HEK293 (cell line): ENCODE measurements around the gene CFAP300.

Source experiments
- CTCF ChIA-PET: fragments of 350-600 bp; formaldehyde crosslinking; extraction: SDS; loops from one replicate; lab custom pipeline; 2021; ENCODE audit warnings: antibody characterized with exemption; lab: Yijun Ruan, JAX
- POLR2A ChIA-PET: fragments of 300-600 bp; formaldehyde crosslinking; extraction: SDS; loops from one replicate; lab custom pipeline; 2020; ENCODE audit warnings: antibody characterized with exemption, inconsistent platforms; lab: Yijun Ruan, JAX
- H3K27ac ChIP-seq: fragments of 200-500 bp; sonication (Bioruptor generic); 2 replicates; pipeline ENCODE4 v1.5.1; 2014; ENCODE audit warnings: low read depth, low read length, control low read depth, inconsistent platforms; ENCODE audit errors: extremely low read depth
- H3K36me3 ChIP-seq, 2 experiments: fragments of 200-500 bp in 1 of 2; sonication (Bioruptor generic) in 1 of 2; 1 replicate in 1 of 2; 2 replicates in 1 of 2; pipeline ENCODE4 v1.5.1; 2014 to 2017; ENCODE audit warnings: inconsistent platforms in 2 of 2, low read length in 2 of 2; ENCODE audit not compliant: control insufficient read depth in 2 of 2, insufficient read depth in 1 of 2
- H3K4me1 ChIP-seq: fragments of 200-500 bp; sonication (Bioruptor generic); 2 replicates; pipeline ENCODE4 v1.5.1; 2014; ENCODE audit warnings: mild to moderate bottlenecking, low read length, inconsistent platforms; ENCODE audit not compliant: control insufficient read depth, insufficient read depth
- H3K4me3 ChIP-seq: 2 replicates; pipeline ENCODE4 v1.5.1; 2011; ENCODE audit warnings: low read depth, mild to moderate bottlenecking, control low read depth, low read length, moderate library complexity
- H3K9me3 ChIP-seq: fragments of 200-500 bp; sonication (Bioruptor generic); 2 replicates; pipeline ENCODE4 v1.5.1; 2014; ENCODE audit warnings: low read depth, low read length, inconsistent platforms; ENCODE audit not compliant: control insufficient read depth, insufficient read depth
- BCL6B ChIP-seq: fragments of 450-650 bp; formaldehyde crosslinking; IDR thresholded peaks from 2 replicates; pipeline ENCODE4 v1.5.1; 2017; ENCODE audit warnings: missing biosample characterization, missing genetic modification characterization
- KLF10 ChIP-seq: fragments of 450-650 bp; IDR thresholded peaks from 2 replicates; pipeline ENCODE4 v1.5.1; 2018; ENCODE audit warnings: missing biosample characterization, mild to moderate bottlenecking, missing genetic modification characterization
- MEIS1 ChIP-seq: sonication (generic); formaldehyde crosslinking; IDR thresholded peaks from 2 replicates; pipeline ENCODE4 v1.8.1; 2022; ENCODE audit warnings: missing genetic modification reagents, mild to moderate bottlenecking, borderline replicate concordance
- RBAK ChIP-seq: fragments of 450-650 bp; formaldehyde crosslinking; IDR thresholded peaks from 2 replicates; pipeline ENCODE4 v1.5.1; 2016; ENCODE audit warnings: missing biosample characterization, missing genetic modification characterization
- SCRT2 ChIP-seq: fragments of 450-650 bp; formaldehyde crosslinking; IDR thresholded peaks from 2 replicates; pipeline ENCODE4 v1.5.1; 2016; ENCODE audit warnings: missing biosample characterization, missing genetic modification characterization
- TRIM28 ChIP-seq: IDR thresholded peaks from 2 replicates; pipeline ENCODE4 v1.6.1; 2011; ENCODE audit warnings: low read length, control low read depth, borderline replicate concordance
- ZIC2 ChIP-seq: fragments of 450-650 bp; formaldehyde crosslinking; IDR thresholded peaks from 2 replicates; pipeline ENCODE4 v1.5.1; 2016; ENCODE audit warnings: missing biosample characterization, missing genetic modification characterization
- ZNF10 ChIP-seq: fragments of 450-650 bp; formaldehyde crosslinking; IDR thresholded peaks from 2 replicates; pipeline ENCODE4 v1.5.1; 2017; ENCODE audit warnings: missing biosample characterization, missing genetic modification characterization
- ZNF341 ChIP-seq: fragments of 450-650 bp; formaldehyde crosslinking; IDR thresholded peaks from 2 replicates; pipeline ENCODE4; 2016; ENCODE audit warnings: low read depth, missing biosample characterization, missing genetic modification characterization
- ZNF350 ChIP-seq: fragments of 450-650 bp; formaldehyde crosslinking; IDR thresholded peaks from 2 replicates; pipeline ENCODE4 v1.5.0; 2017; ENCODE audit warnings: missing biosample characterization, mild to moderate bottlenecking, missing genetic modification characterization
- ZNF394 ChIP-seq: fragments of 450-650 bp; formaldehyde crosslinking; IDR thresholded peaks from 2 replicates; pipeline ENCODE4 v1.5.1; 2016; ENCODE audit warnings: missing biosample characterization, missing genetic modification characterization, mild to moderate bottlenecking, moderate library complexity, borderline replicate concordance
- ZNF423 ChIP-seq: fragments of 450-650 bp; formaldehyde crosslinking; IDR thresholded peaks from 2 replicates; pipeline ENCODE4 v1.5.1; 2016; ENCODE audit warnings: missing biosample characterization, missing genetic modification characterization
- ZNF48 ChIP-seq: fragments of 450-650 bp; formaldehyde crosslinking; IDR thresholded peaks from 2 replicates; pipeline ENCODE4 v1.5.1; 2016; ENCODE audit warnings: missing biosample characterization, missing genetic modification characterization
- ZNF521 ChIP-seq: fragments of 450-650 bp; formaldehyde crosslinking; IDR thresholded peaks from 2 replicates; pipeline ENCODE4 v1.5.1; 2017; ENCODE audit warnings: missing biosample characterization, mild to moderate bottlenecking, missing genetic modification characterization
- ZNF571 ChIP-seq: fragments of 450-650 bp; formaldehyde crosslinking; IDR thresholded peaks from 2 replicates; pipeline ENCODE4 v1.5.0; 2017; ENCODE audit warnings: missing biosample characterization, missing genetic modification characterization
- ZNF629 ChIP-seq: fragments of 450-650 bp; formaldehyde crosslinking; IDR thresholded peaks from 2 replicates; pipeline ENCODE4 v1.5.1; 2017; ENCODE audit warnings: missing biosample characterization, missing genetic modification characterization
- ZNF701 ChIP-seq: fragments of 450-650 bp; formaldehyde crosslinking; IDR thresholded peaks from 2 replicates; pipeline ENCODE4 v1.5.1; 2016; ENCODE audit warnings: missing biosample characterization, missing genetic modification characterization
- ZNF707 ChIP-seq: fragments of 450-650 bp; formaldehyde crosslinking; IDR thresholded peaks from 2 replicates; pipeline ENCODE4 v1.5.1; 2016; ENCODE audit warnings: missing biosample characterization, missing genetic modification characterization
- ZNF785 ChIP-seq: fragments of 450-650 bp; formaldehyde crosslinking; IDR thresholded peaks from 2 replicates; pipeline ENCODE4 v1.5.1; 2016; ENCODE audit warnings: missing biosample characterization, missing genetic modification characterization
- ZSCAN16 ChIP-seq: fragments of 450-650 bp; formaldehyde crosslinking; IDR thresholded peaks from 2 replicates; pipeline ENCODE4 v1.5.1; 2016; ENCODE audit warnings: missing biosample characterization, missing genetic modification characterization

The CFAP300 gene

GRCh38 chr11:102062106-102062505 is 14.9 kb downstream of the CFAP300 start:
- no peaks in the 10 kb centered on the region for H3K36me3 ChIP-seq
- H3K9me3 ChIP-seq = no peaks in the 10 kb centered on the region
- H3K4me3 ChIP-seq = no peak overlapping the region
- ChIA-PET CTCF (interaction anchor here (1.1 kb wide), 1 partner anchor 207 kb away, joined by 3 read pairs; no protein-coding TSS in a partner anchor), POLR2A (no interaction called here)
- no peak overlapping the region for H3K27ac ChIP-seq
- TF ChIP-seq ZNF571 (tag by site-specific recombination) (no peak), SCRT2 (tag by site-specific recombination) (no peak), ZIC2 (no peak)
- no peaks in the 10 kb centered on the region for H3K4me1 ChIP-seq

DNA sequence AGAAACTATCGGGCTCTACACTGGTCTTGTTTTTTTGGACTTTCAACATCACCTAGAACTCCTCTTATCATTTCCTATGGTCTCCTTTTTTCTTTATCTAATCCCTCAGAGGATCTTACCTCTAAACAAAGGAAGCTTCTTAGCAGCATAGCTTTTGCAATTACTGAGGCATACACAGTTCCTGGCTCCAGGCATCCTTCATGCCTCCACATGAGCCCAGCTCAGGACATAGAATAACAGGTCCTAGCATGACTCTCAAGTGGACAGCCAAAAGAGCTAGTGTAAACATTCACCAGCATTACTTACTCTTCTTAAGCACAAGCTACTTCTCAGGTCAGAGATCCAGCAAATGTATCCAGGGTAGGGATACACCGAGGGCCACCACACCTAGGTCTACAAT is 17.1 kb downstream of the CFAP300 start:
- no peaks in the 10 kb centered on the region for H3K9me3 ChIP-seq
- no peaks in the 10 kb centered on the region for H3K36me3 ChIP-seq
- ChIA-PET POLR2A (no interaction called here), CTCF (interaction anchor here (0.8 kb wide), 1 partner anchor 326 kb away, joined by 3 read pairs; no protein-coding TSS in a partner anchor)
- H3K4me3 ChIP-seq = no peak overlapping the region
- TF ChIP-seq ZSCAN16 (no peak), RBAK (no peak), ZNF48 (no peak), ZNF707 (no peak), MEIS1 (CRISPR knock-in tag) (no peak), KLF10 (no peak), ZNF341 (tag by site-specific recombination) (no peak), ZNF423 (no peak), ZNF394 (tag by site-specific recombination) (no peak), BCL6B (tag by site-specific recombination) (no peak), ZNF629 (tag by site-specific recombination) (no peak)
- H3K27ac ChIP-seq = no peak overlapping the region
- no peaks in the 10 kb centered on the region for H3K4me1 ChIP-seq

DNA sequence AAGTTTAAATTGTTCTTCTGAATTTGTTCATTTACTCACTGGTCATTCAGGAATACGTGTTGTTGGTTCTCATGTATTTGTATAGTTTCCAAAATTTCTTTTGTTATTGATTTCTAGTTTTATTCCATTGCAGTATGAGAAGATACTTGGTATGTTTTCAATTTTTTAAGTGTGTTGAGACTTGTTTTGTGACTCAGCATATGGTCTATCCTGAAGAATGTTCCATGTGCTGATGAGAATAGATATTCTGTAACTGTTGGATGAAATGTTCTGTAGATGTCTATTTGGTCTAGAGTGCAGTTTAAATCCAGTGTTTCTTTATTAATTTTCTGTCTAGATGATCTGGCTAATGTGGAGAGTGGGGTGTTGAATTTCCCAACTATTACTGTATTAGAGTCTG is 23.5 kb downstream of the CFAP300 start:
- no peaks in the 10 kb centered on the region for H3K4me1 ChIP-seq
- POLR2A ChIA-PET = no interaction called here
- TF ChIP-seq ZNF521 (tag by site-specific recombination) (no peak), ZNF785 (tag by site-specific recombination) (no peak), ZNF10 (tag by site-specific recombination) (no peak), ZNF341 (tag by site-specific recombination) (no peak), ZNF350 (no peak), TRIM28 (no peak), ZNF701 (tag by site-specific recombination) (no peak)
- TF ChIP-seq, all 188 proteins: peak for 0
- no peaks in the 10 kb centered on the region for H3K36me3 ChIP-seq
- no peaks in the 10 kb centered on the region for H3K9me3 ChIP-seq
- H3K27ac ChIP-seq = no peak overlapping the region
- H3K4me3 ChIP-seq = no peak overlapping the region
- CTCF ChIA-PET = no interaction called here
